ENCODE measurements around the gene FBXL4.

DNA sequence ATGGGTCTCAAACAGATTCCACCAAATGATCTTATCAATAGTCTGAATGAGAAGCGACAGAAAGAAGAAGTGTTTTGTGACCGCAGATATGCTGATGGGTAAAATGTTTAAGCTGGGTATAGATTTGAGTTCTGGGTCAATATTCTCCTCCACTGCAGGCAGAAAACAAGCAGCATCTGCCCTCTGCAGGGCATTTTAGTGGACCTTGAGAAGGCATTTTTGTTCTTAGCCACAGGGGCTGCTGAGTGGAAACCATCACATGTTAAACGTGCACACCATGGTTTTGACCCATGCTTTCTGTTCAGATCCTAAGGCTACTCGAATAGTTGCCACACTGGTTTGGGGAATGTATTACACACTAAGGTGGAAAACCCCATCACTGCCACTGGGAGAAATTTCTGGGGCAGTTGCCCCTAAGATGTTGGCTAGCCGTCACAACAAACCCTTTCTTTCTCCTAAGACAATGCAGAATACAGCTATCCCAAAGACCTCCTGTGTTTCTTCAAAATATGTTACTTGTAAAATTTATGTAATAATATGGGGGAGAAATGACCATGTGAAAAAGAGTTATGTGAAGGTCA lies 107.9 kb downstream of the FBXL4 start:
- TF ChIP-seq POLR2AphosphoS5 (IDR thresholded peaks at IDR 0.05; ENCODE audit: low read depth, low read length): no peak
- TF ChIP-seq, protein P1, sequence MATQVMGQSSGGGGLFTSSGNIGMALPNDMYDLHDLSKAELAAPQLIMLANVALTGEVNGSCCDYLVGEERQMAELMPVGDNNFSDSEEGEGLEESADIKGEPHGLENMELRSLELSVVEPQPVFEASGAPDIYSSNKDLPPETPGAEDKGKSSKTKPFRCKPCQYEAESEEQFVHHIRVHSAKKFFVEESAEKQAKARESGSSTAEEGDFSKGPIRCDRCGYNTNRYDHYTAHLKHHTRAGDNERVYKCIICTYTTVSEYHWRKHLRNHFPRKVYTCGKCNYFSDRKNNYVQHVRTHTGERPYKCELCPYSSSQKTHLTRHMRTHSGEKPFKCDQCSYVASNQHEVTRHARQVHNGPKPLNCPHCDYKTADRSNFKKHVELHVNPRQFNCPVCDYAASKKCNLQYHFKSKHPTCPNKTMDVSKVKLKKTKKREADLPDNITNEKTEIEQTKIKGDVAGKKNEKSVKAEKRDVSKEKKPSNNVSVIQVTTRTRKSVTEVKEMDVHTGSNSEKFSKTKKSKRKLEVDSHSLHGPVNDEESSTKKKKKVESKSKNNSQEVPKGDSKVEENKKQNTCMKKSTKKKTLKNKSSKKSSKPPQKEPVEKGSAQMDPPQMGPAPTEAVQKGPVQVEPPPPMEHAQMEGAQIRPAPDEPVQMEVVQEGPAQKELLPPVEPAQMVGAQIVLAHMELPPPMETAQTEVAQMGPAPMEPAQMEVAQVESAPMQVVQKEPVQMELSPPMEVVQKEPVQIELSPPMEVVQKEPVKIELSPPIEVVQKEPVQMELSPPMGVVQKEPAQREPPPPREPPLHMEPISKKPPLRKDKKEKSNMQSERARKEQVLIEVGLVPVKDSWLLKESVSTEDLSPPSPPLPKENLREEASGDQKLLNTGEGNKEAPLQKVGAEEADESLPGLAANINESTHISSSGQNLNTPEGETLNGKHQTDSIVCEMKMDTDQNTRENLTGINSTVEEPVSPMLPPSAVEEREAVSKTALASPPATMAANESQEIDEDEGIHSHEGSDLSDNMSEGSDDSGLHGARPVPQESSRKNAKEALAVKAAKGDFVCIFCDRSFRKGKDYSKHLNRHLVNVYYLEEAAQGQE (IDR thresholded peaks at IDR 0.05; ENCODE audit: insufficient read depth in 1 of 2, low read depth in 2 of 2, low read length in 2 of 2): no peak

All from PFSK-1 (cell line).